Heart left ventricle (tissue), 16 donors: ENCODE results near the gene LAMB1. TPM values are rescaled to one million over a fixed set of nuclear protein-coding genes. Genes with fewer than 3 reads are reported as not detected.

Experiments used
- ATAC-seq, 4 donors: fragments of 200-7000 bp; cut with Tn5 transposase; one replicate each; pipeline ENCODE4 v1.9.1; 2020 to 2022; ENCODE audit warnings: moderate library complexity in 4 of 4, mild to moderate bottlenecking in 3 of 4, moderate number of reproducible peaks in 1 of 4
- DNase-seq, 5 donors: peaks; one replicate each; pipeline ENCODE4 v3.0.0-alpha.2; 2020
- H3K27ac ChIP-seq, 12 donors: fragments of 200-600 bp; sonication (generic) in 4 of 12; one replicate each; pipeline versions ENCODE4 v1.5.0 to v1.8.0; 2016 to 2022; ENCODE audit warnings: mild to moderate bottlenecking in 2 of 12
- H3K27me3 ChIP-seq, 9 donors: fragments of 200-600 bp; sonication (generic) in 2 of 9; one replicate each; pipeline versions ENCODE4 v1.5.1 to v1.8.0; 2016 to 2022; ENCODE audit warnings: mild to moderate bottlenecking in 3 of 9
- H3K36me3 ChIP-seq, 9 donors: fragments of 200-600 bp; sonication (generic) in 2 of 9; one replicate each; pipeline versions ENCODE4 v1.5.0 to v1.8.0; 2018 to 2022; ENCODE audit warnings: mild to moderate bottlenecking in 2 of 9
- H3K4me1 ChIP-seq, 12 donors: fragments of 200-600 bp; sonication (generic) in 4 of 12; one replicate each; pipeline versions ENCODE4 v1.5.0 to v1.8.0; 2016 to 2022; ENCODE audit warnings: mild to moderate bottlenecking in 3 of 12
- H3K4me3 ChIP-seq, 12 donors: fragments of 200-600 bp; sonication (generic) in 4 of 12; one replicate each; pipeline versions ENCODE4 v1.5.0 to v1.8.0; 2017 to 2022; ENCODE audit warnings: mild to moderate bottlenecking in 9 of 12, moderate library complexity in 4 of 12
- H3K9me3 ChIP-seq, 12 donors: fragments of 200-600 bp; sonication (generic) in 4 of 12; one replicate each; pipeline versions ENCODE4 v1.5.0 to v1.8.0; 2016 to 2022; ENCODE audit warnings: mild to moderate bottlenecking in 1 of 12
- CTCF ChIP-seq, 12 donors: fragments of 200-600 bp; sonication (generic) in 4 of 12; IDR thresholded peaks; one replicate each; pipeline versions ENCODE4 v1.5.0 to v1.8.0; 2018 to 2022; ENCODE audit warnings: antibody characterized with exemption in 12 of 12, mild to moderate bottlenecking in 5 of 12
- POLR2A ChIP-seq, 2 donors: fragments of 450-650 bp; IDR thresholded peaks; one replicate each; pipeline ENCODE4 v1.6.1; 2017; ENCODE audit warnings: antibody characterized with exemption in 2 of 2, mild to moderate bottlenecking in 2 of 2, moderate library complexity in 2 of 2
- WGBS, 4 donors: extraction: QIAGEN DNeasy Blood & Tissue Kit in 2 of 4; methylation state at CpG; one replicate each; pipeline versions ENCODE4 v1.1.5 to v1.1.7; 2013 to 2018; 5-methylcytosine and 5-hydroxymethylcytosine counted together
- intact Hi-C, 10 donors: fragments of 100-400 bp; cut with DNase I; formaldehyde crosslinking; loops; one replicate each; pipeline versions ENCODE4 v1.11.1 to v1.14.2; 2022
- polyA plus RNA-seq, 2 donors: library from polyadenylated mRNA; stranded (reverse); fragments of 200-250 nt; gene quantifications; one replicate each; pipeline ENCODE4 v1.2.3, GENCODE V29; 2013
- total RNA-seq, 9 donors: library from RNA; depleted of rRNA in 2 of 9; stranded (reverse); fragments of >200 nt in 2 of 9; fragmentation: NEBNext Ultra II Directional in 3 of 9; extraction: Animal tissue kit (Norgen Biotek cat#: 25700) in 3 of 9; gene quantifications; one replicate each; pipeline versions ENCODE4 v1.1.0 to v1.2.4, GENCODE V29; 2016 to 2023
- donor health status: ischemic (EF 13 %, LVEDD 7.1; RV severe dilation, severe dysfunction).
- donor health status: healthy with polysubstance abuse.
- donor health status: DM: no; HTN: yes; CAD: no.
- donor health status: DM: no; HTN: no; CAD: no.
- donor health status: ischemic (EF 25% LVEDD 6.9; RV normal size, moderate dysfunction).
- donor health status: ischemic (EF 25% LVEDD 5.7; RV mildly dilated, moderate dysfunction).
- donor health status: healthy.
- donor health status: DM: yes; HTN: yes; CAD: no.
- donor health status: ischemic (EF 35%, LVEDD 5.7; RV mildly dilated, moderate dysfunction).
- donor health status: nonischemic (EF 11% LVEDD 7.7; RV severe dilation, severe dysfunction).
- donor health status: DM: yes; HTN: yes; CAD: no.
- donor health status: PGD.
- donor health status: ischemic (EF 29% LVEDD 5.4; RV normal size, mild dysfunction).
- donor health status: nonischemic (EF 23%, LVEDD 6.1; RV moderate dilation, normal function).

LAMB1 gene
- total and polyA plus RNA-seq, 11 donors: 29.1 to 121 (median 55.9) TPM

- no peak for ATAC-seq
- Histone ChIP-seq H3K4me3 (no peak overlapping the region), H3K27ac (no peak overlapping the region), H3K36me3 (peaks cover 0 to 93% (median 79%) of the 10 kb centered on the region in 9 donors), H3K27me3 (no peaks in the 10 kb centered on the region), H3K4me1 (peaks cover 0 to 33% (median 3%) of the 10 kb centered on the region in 12 donors), H3K9me3 (peaks cover 0 to 3% (median 0%) of the 10 kb centered on the region in 12 donors)
- DNase-seq: no peak
- intact Hi-C loops: no loop called here
- WGBS, 4 donors: 93 to 97% (median 96%) methylated on average over 2 of the region's 2 CpGs
- no peak for TF ChIP-seq CTCF (IDR thresholded peaks at IDR 0.05)
- no peak for TF ChIP-seq POLR2A (IDR thresholded peaks at IDR 0.05)
Observed at GRCh38 chr7:107915541-107915940, 87.4 kb downstream of the LAMB1 start.

GRCh38 chr7:107914831-107915230, 88.1 kb downstream of the LAMB1 start:
- no peak overlapping the region for H3K27ac ChIP-seq
- 23 to 32% (median 29%) methylated on average over 1 of the region's 1 CpG for WGBS, 4 donors
- H3K9me3 ChIP-seq: peaks cover 0 to 3% (median 0%) of the 10 kb centered on the region in 12 donors
- H3K4me1 ChIP-seq: peaks cover 0 to 28% (median 0%) of the 10 kb centered on the region in 12 donors
- peak in 2 of 4 donors; percentile 45 to 51 for ATAC-seq
- DNase-seq: no peak
- H3K36me3 ChIP-seq: peaks cover 0 to 93% (median 79%) of the 10 kb centered on the region in 9 donors
- TF ChIP-seq CTCF (IDR thresholded peaks at IDR 0.05): no peak
- TF ChIP-seq POLR2A (IDR thresholded peaks at IDR 0.05): no peak
- no peaks in the 10 kb centered on the region for H3K27me3 ChIP-seq
- intact Hi-C loops: no loop called here
- no peak overlapping the region for H3K4me3 ChIP-seq

GRCh38 chr7:107913851-107914250, 89.1 kb downstream of the LAMB1 start:
- intact Hi-C loops: no loop called here
- no peak for TF ChIP-seq CTCF (IDR thresholded peaks at IDR 0.05)
- TF ChIP-seq POLR2A (IDR thresholded peaks at IDR 0.05): no peak
- DNase-seq (no peak), ATAC-seq (no peak)
- Histone ChIP-seq H3K27ac (no peak overlapping the region), H3K4me1 (peaks cover 0 to 28% (median 0%) of the 10 kb centered on the region in 12 donors), H3K36me3 (peaks cover 0 to 93% (median 79%) of the 10 kb centered on the region in 9 donors), H3K4me3 (no peak overlapping the region), H3K27me3 (no peaks in the 10 kb centered on the region), H3K9me3 (peaks cover 0 to 3% (median 0%) of the 10 kb centered on the region in 12 donors)
- WGBS, 4 donors: 97 to 99% (median 98%) methylated on average over 2 of the region's 2 CpGs

- DNase-seq (no peak), ATAC-seq (no peak)
- Histone ChIP-seq H3K9me3 (peaks cover 0 to 3% (median 0%) of the 10 kb centered on the region in 12 donors), H3K36me3 (peaks cover 0 to 93% (median 79%) of the 10 kb centered on the region in 9 donors), H3K27me3 (no peaks in the 10 kb centered on the region), H3K4me3 (no peak overlapping the region), H3K4me1 (peaks cover 0 to 41% (median 7%) of the 10 kb centered on the region in 12 donors), H3K27ac (no peak overlapping the region)
- TF ChIP-seq POLR2A (IDR thresholded peaks at IDR 0.05) (no peak), CTCF (IDR thresholded peaks at IDR 0.05) (no peak)
- intact Hi-C loops: no loop called here
- WGBS, 4 donors: 75 to 99% (median 95%) methylated on average over 2 of the region's 2 CpGs
Observed at GRCh38 chr7:107911981-107912380, 91.0 kb downstream of the LAMB1 start.
